OCI-LY1 (cell line): ENCODE measurements around the gene SPOCK2.
A peak's percentile ranks its signal among the peaks of the same experiment; 100 is the strongest.

Experiments used
- H2AFZ ChIP-seq: fragments of 200-600 bp; sonication (generic), shearing (Covaris generic); 2 replicates; pipeline ENCODE4 v1.6.0; 2014; ENCODE audit warnings: antibody characterized with exemption, mild to moderate bottlenecking, low read length
- H3F3A ChIP-seq: fragments of 200-600 bp; sonication (generic), shearing (Covaris generic); 2 replicates; pipeline ENCODE4 v1.6.0; 2014; ENCODE audit warnings: mild to moderate bottlenecking, antibody characterized with exemption, low read length, moderate library complexity; ENCODE audit not compliant: insufficient read depth
- H3K27ac ChIP-seq: fragments of 200-600 bp; sonication (generic); 2 replicates; pipeline ENCODE4 v1.5.1; 2014; ENCODE audit warnings: low read length, mixed run types, mild to moderate bottlenecking, low read depth; ENCODE audit not compliant: poor library complexity, severe bottlenecking
- H3K27me3 ChIP-seq: fragments of 200-600 bp; sonication (generic); 2 replicates; pipeline ENCODE4 v1.6.0; 2014; ENCODE audit warnings: antibody characterized with exemption, mild to moderate bottlenecking, low read length, moderate library complexity; ENCODE audit not compliant: insufficient read depth
- H3K36me3 ChIP-seq: fragments of 200-600 bp; sonication (generic); 2 replicates; pipeline ENCODE4 v1.6.1; 2014; ENCODE audit warnings: mild to moderate bottlenecking, antibody characterized with exemption, low read length, moderate library complexity, mixed read lengths; ENCODE audit not compliant: insufficient read depth
- H3K4me1 ChIP-seq: fragments of 200-600 bp; sonication (generic); 2 replicates; pipeline ENCODE4 v1.5.1; 2014; ENCODE audit warnings: mild to moderate bottlenecking, low read length, moderate library complexity; ENCODE audit not compliant: insufficient read depth, severe bottlenecking
- H3K4me2 ChIP-seq: fragments of 200-600 bp; sonication (generic), shearing (Covaris generic); 2 replicates; pipeline ENCODE4 v1.6.1; 2014; ENCODE audit warnings: low read length
- H3K4me3 ChIP-seq: fragments of 200-600 bp; sonication (generic); 2 replicates; pipeline ENCODE4 v1.5.1; 2014; ENCODE audit warnings: low read length, low read depth, mild to moderate bottlenecking, mixed read lengths; ENCODE audit not compliant: poor library complexity, severe bottlenecking
- H3K79me2 ChIP-seq: fragments of 200-600 bp; shearing (Covaris generic); 2 replicates; pipeline ENCODE4 v1.6.1; 2016; ENCODE audit warnings: mixed run types, low read length, mixed read lengths; ENCODE audit not compliant: insufficient read depth
- H3K9ac ChIP-seq: fragments of 200-600 bp; sonication (generic), shearing (Covaris generic); 2 replicates; pipeline ENCODE4 v1.6.1; 2014; ENCODE audit warnings: mild to moderate bottlenecking, low read length, mixed read lengths
- H3K9me2 ChIP-seq: fragments of 200-600 bp; sonication (generic), shearing (Covaris generic); 2 replicates; pipeline ENCODE4 v1.6.1; 2014; ENCODE audit warnings: low read depth, mild to moderate bottlenecking, low read length, mixed read lengths
- H3K9me3 ChIP-seq: fragments of 200-600 bp; shearing (Covaris generic); 2 replicates; pipeline ENCODE4 v1.6.1; 2014; ENCODE audit warnings: low read length, mixed read lengths
- H4K20me1 ChIP-seq: fragments of 200-600 bp; sonication (generic), shearing (Covaris generic); 2 replicates; pipeline ENCODE4 v1.6.0; 2016; ENCODE audit warnings: mild to moderate bottlenecking, low read length; ENCODE audit not compliant: insufficient read depth
- CTCF ChIP-seq: fragments of 200-600 bp; sonication (generic), shearing (Covaris generic); IDR thresholded peaks from 2 replicates; pipeline ENCODE4 v1.5.1; 2017; ENCODE audit warnings: mild to moderate bottlenecking, antibody characterized with exemption, low read length, moderate library complexity, mixed read lengths
- EZH2 ChIP-seq: fragments of 200-600 bp; sonication (generic), shearing (Covaris generic); IDR thresholded peaks from 2 replicates; pipeline ENCODE4 v1.8.0; 2017; ENCODE audit warnings: borderline replicate concordance, mixed run types, mild to moderate bottlenecking, antibody characterized with exemption, low read length, moderate library complexity, mixed read lengths

SPOCK2 gene

GRCh38 chr10:72134785-72135767 is 46.7 kb upstream of the SPOCK2 start:
- Histone ChIP-seq H3K27me3 (no peaks in the 10 kb centered on the region), H3K9me2 (no peaks in the 10 kb centered on the region), H3K36me3 (peaks cover 13% of the 10 kb centered on the region; the same call in 1 of the 2 replicates), H3F3A (no peaks in the 10 kb centered on the region), H2AFZ (no peak overlapping the region), H3K27ac (peak overlapping the region; percentile 25), H3K9ac (peak overlapping the region; percentile 17; the same call in 1 of the 2 replicates), H3K4me3 (no peak overlapping the region), H3K4me2 (peak overlapping the region; percentile 22; the same call in 1 of the 2 replicates), H4K20me1 (no peaks in the 10 kb centered on the region), H3K4me1 (peaks cover 30% of the 10 kb centered on the region), H3K9me3 (no peaks in the 10 kb centered on the region), H3K79me2 (no peaks in the 10 kb centered on the region)
- TF ChIP-seq CTCF = no peak

GRCh38 chr10:72133517-72133916 is 45.2 kb upstream of the SPOCK2 start:
- H3K79me2 ChIP-seq = no peaks in the 10 kb centered on the region
- no peaks in the 10 kb centered on the region for H3F3A ChIP-seq
- H3K9me3 ChIP-seq = no peaks in the 10 kb centered on the region
- TF ChIP-seq EZH2 (no peak), CTCF (no peak)
- H3K4me2 ChIP-seq = no peak overlapping the region
- no peaks in the 10 kb centered on the region for H3K27me3 ChIP-seq
- no peak overlapping the region for H2AFZ ChIP-seq
- H3K36me3 ChIP-seq = peaks cover 13% of the 10 kb centered on the region; the same call in 1 of the 2 replicates
- H3K9ac ChIP-seq = no peak overlapping the region
- H3K27ac ChIP-seq = no peak overlapping the region
- H4K20me1 ChIP-seq = no peaks in the 10 kb centered on the region
- H3K4me3 ChIP-seq = no peak overlapping the region
- H3K9me2 ChIP-seq = no peaks in the 10 kb centered on the region
- peaks cover 30% of the 10 kb centered on the region for H3K4me1 ChIP-seq

GRCh38 chr10:72132854-72133253 is 44.5 kb upstream of the SPOCK2 start:
- Histone ChIP-seq H3K9ac (no peak overlapping the region), H3K4me2 (no peak overlapping the region; the same call in 1 of the 2 replicates), H3K9me2 (no peaks in the 10 kb centered on the region), H4K20me1 (no peaks in the 10 kb centered on the region), H3K4me1 (peaks cover 30% of the 10 kb centered on the region), H3K27ac (no peak overlapping the region), H3K79me2 (no peaks in the 10 kb centered on the region), H3K36me3 (peaks cover 15% of the 10 kb centered on the region; the same call in 1 of the 2 replicates), H3K4me3 (no peak overlapping the region), H2AFZ (no peak overlapping the region), H3K9me3 (no peaks in the 10 kb centered on the region), H3K27me3 (no peaks in the 10 kb centered on the region), H3F3A (no peaks in the 10 kb centered on the region)
- TF ChIP-seq EZH2 (no peak), CTCF (no peak)
